Endothelial cell (in vitro differentiated cells): ENCODE results near the gene RABL3. TPM values are rescaled to one million over a fixed set of nuclear protein-coding genes. Genes with fewer than 3 reads are reported as not detected.

Experiments used
- DNase-seq: peaks from one replicate; pipeline ENCODE4 v3.0.0; 2021; ENCODE audit warnings: low spot score
- H3K27ac Mint-ChIP-seq: one replicate; pipeline ENCODE4 v1.8.0; 2021; ENCODE audit warnings: mixed read lengths, inconsistent platforms; ENCODE audit not compliant: unreplicated experiment
- H3K27me3 Mint-ChIP-seq: one replicate; pipeline ENCODE4 v1.8.0; 2021; ENCODE audit warnings: mild to moderate bottlenecking, moderate library complexity, mixed read lengths, inconsistent platforms; ENCODE audit not compliant: unreplicated experiment
- H3K36me3 Mint-ChIP-seq: one replicate; pipeline ENCODE4 v1.8.0; 2021; ENCODE audit warnings: mild to moderate bottlenecking, low read depth, mixed read lengths, inconsistent platforms; ENCODE audit not compliant: unreplicated experiment
- H3K4me1 Mint-ChIP-seq: one replicate; pipeline ENCODE4 v1.8.0; 2021; ENCODE audit warnings: mild to moderate bottlenecking, mixed read lengths, inconsistent platforms; ENCODE audit not compliant: unreplicated experiment
- H3K4me3 Mint-ChIP-seq: one replicate; pipeline ENCODE4 v1.8.0; 2021; ENCODE audit warnings: mild to moderate bottlenecking, mixed read lengths, inconsistent platforms; ENCODE audit not compliant: unreplicated experiment
- H3K9me3 Mint-ChIP-seq: one replicate; pipeline ENCODE4 v1.8.0; 2021; ENCODE audit warnings: mixed read lengths, inconsistent platforms; ENCODE audit not compliant: unreplicated experiment
- CTCF ChIP-seq: fragments of 200-600 bp; sonication (generic); IDR thresholded peaks from one replicate; pipeline ENCODE4 v1.5.0; 2021; ENCODE audit warnings: antibody characterized with exemption; ENCODE audit not compliant: unreplicated experiment
- total RNA-seq: library from RNA; stranded (reverse); fragmentation: NEBNext Ultra II Directional; extraction: Animal tissue kit (Norgen Biotek cat#: 25700); gene quantifications from one replicate; pipeline ENCODE4 v1.2.1, GENCODE V29; 2021; ENCODE audit not compliant: unreplicated experiment

RABL3 gene
- total RNA-seq, 1 donor from 2014 or later = 15.1 TPM

GRCh38 chr3:120661945-120662344 is 80.4 kb downstream of the RABL3 start:
- Mint-ChIP-seq H3K27me3 (peaks cover 3% of the 10 kb centered on the region), H3K4me1 (no peaks in the 10 kb centered on the region), H3K27ac (no peak overlapping the region), H3K9me3 (peaks cover 3% of the 10 kb centered on the region), H3K36me3 (peaks cover 8% of the 10 kb centered on the region), H3K4me3 (no peak overlapping the region)
- TF ChIP-seq CTCF = no peak
- DNase-seq = no peak

GRCh38 chr3:120661106-120661905 is 81.0 kb downstream of the RABL3 start:
- Mint-ChIP-seq H3K27ac (no peak overlapping the region), H3K36me3 (peaks cover 8% of the 10 kb centered on the region), H3K4me1 (no peaks in the 10 kb centered on the region), H3K27me3 (peaks cover 3% of the 10 kb centered on the region), H3K4me3 (no peak overlapping the region), H3K9me3 (peaks cover 3% of the 10 kb centered on the region)
- TF ChIP-seq CTCF = no peak
- no peak for DNase-seq

- DNase-seq = no peak
- Mint-ChIP-seq H3K4me3 (no peak overlapping the region), H3K9me3 (peaks cover 3% of the 10 kb centered on the region), H3K36me3 (peaks cover 8% of the 10 kb centered on the region), H3K27me3 (peaks cover 3% of the 10 kb centered on the region), H3K27ac (no peak overlapping the region), H3K4me1 (no peaks in the 10 kb centered on the region)
- TF ChIP-seq CTCF = no peak
Observed at GRCh38 chr3:120659834-120660233, 82.5 kb downstream of the RABL3 start.

GRCh38 chr3:120659285-120659684 is 83.0 kb downstream of the RABL3 start:
- Mint-ChIP-seq H3K4me1 (no peaks in the 10 kb centered on the region), H3K27me3 (peaks cover 2% of the 10 kb centered on the region), H3K36me3 (peaks cover 8% of the 10 kb centered on the region), H3K9me3 (peaks cover 3% of the 10 kb centered on the region), H3K27ac (no peak overlapping the region), H3K4me3 (no peak overlapping the region)
- no peak for DNase-seq
- TF ChIP-seq CTCF = no peak

DNA sequence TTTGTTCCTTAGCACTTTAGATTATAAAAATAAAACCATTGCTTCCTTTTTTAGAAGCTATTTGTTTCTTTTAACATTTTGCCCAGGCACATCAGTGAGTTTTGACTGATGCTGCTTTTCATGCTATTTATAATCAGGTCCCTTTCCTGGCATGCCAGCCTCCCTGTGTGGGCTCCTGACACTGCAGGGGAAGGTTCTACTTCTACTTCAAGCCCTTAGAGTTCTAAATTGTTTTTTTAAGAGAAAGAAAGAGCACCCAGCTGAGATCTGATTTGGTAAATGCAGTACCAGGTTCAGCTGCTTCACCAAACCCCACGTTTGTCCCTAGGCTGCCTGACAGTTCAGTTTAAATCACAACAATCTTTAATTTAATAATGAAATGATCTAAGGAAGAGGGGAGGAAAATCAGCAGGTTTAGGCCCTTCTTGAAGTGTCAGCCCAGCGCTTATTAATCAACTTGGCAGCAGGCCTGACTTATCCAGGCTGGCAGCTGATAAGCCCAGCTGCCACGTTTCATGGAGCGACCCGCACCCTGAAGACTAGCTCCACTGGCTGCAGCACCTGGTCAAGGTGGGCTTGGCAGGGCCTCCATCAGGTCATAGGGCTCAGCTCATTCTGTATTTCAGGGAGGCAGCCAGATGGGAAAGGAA is 89.3 kb downstream of the RABL3 start:
- Mint-ChIP-seq H3K9me3 (peaks cover 3% of the 10 kb centered on the region), H3K36me3 (peaks cover 6% of the 10 kb centered on the region), H3K4me3 (no peak overlapping the region), H3K27ac (no peak overlapping the region), H3K4me1 (peaks cover 3% of the 10 kb centered on the region), H3K27me3 (peaks cover 2% of the 10 kb centered on the region)
- no peak for DNase-seq
- no peak for TF ChIP-seq CTCF
